ENCODE results near the gene YARS1.

The YARS1 gene

GRCh38 chr1:32860566-32860965 lies 43.4 kb upstream of the YARS1 start:
- no peak for DNase-seq (ENCODE audit: low read depth)
- TF ChIP-seq CTCF (conservative IDR thresholded peaks at IDR 0.05; ENCODE audit: low read depth, low read length), result no peak
- H3K4me3 ChIP-seq (ENCODE audit: low read length), result no peak overlapping the region

- H3K4me3 ChIP-seq (ENCODE audit: low read length), result no peak overlapping the region
- TF ChIP-seq CTCF (conservative IDR thresholded peaks at IDR 0.05; ENCODE audit: low read depth, low read length), result no peak
- DNase-seq (ENCODE audit: low read depth), result no peak
These were observed 42.8 kb upstream of the YARS1 start for GRCh38 chr1:32859915-32860314.

GRCh38 chr1:32858791-32859190 lies 41.6 kb upstream of the YARS1 start:
- H3K4me3 ChIP-seq (ENCODE audit: low read length), result no peak overlapping the region
- DNase-seq (ENCODE audit: low read depth), result no peak
- TF ChIP-seq CTCF (conservative IDR thresholded peaks at IDR 0.05; ENCODE audit: low read depth, low read length), result no peak

- no peak overlapping the region for H3K4me3 ChIP-seq (ENCODE audit: low read length)
- no peak for TF ChIP-seq CTCF (conservative IDR thresholded peaks at IDR 0.05; ENCODE audit: low read depth, low read length)
These were observed 41.0 kb upstream of the YARS1 start for GRCh38 chr1:32858136-32858535.

GRCh38 chr1:32855861-32856617 lies 38.9 kb upstream of the YARS1 start:
- H3K4me3 ChIP-seq (ENCODE audit: low read length), result no peak overlapping the region
- DNase-seq (ENCODE audit: low read depth), result no peak
- no peak for TF ChIP-seq CTCF (conservative IDR thresholded peaks at IDR 0.05; ENCODE audit: low read depth, low read length)

More at GRCh38 chr1:32858136-32858535, 41.0 kb upstream of the YARS1 start:
- DNase-seq (ENCODE audit: low read depth), result no peak

- no peak for TF ChIP-seq CTCF (conservative IDR thresholded peaks at IDR 0.05; ENCODE audit: low read depth, low read length)
- no peak overlapping the region for H3K4me3 ChIP-seq (ENCODE audit: low read length)
- DNase-seq (ENCODE audit: low read depth), result no peak
These were observed 31.4 kb upstream of the YARS1 start for GRCh38 chr1:32848354-32849063.

- no peak for TF ChIP-seq CTCF (conservative IDR thresholded peaks at IDR 0.05; ENCODE audit: low read depth, low read length)
- no peak overlapping the region for H3K4me3 ChIP-seq (ENCODE audit: low read length)
- DNase-seq (ENCODE audit: low read depth), result no peak
These were observed 14.7 kb upstream of the YARS1 start for GRCh38 chr1:32831878-32832277.

Measured in retinal pigment epithelial cell (primary cell).